CD4-positive, alpha-beta memory T cell (primary cell): ENCODE measurements around the gene SEC24D. TPM values are rescaled to one million over a fixed set of nuclear protein-coding genes. Genes with fewer than 3 reads are reported as not detected.
"Not testable (repeated sequence)": the region's sequence is repeated elsewhere in the genome, so short reads cannot be mapped to it uniquely, and the experiment has no call there.

Experiments used
- CTCF ChIA-PET: fragments of 350-600 bp; sonication (Branson Sonifier 250); formaldehyde crosslinking; loops from one replicate; lab custom pipeline; 2021; ENCODE audit warnings: inconsistent platforms; ENCODE audit not compliant: partially characterized antibody; lab: Charles Lee
- POLR2A ChIA-PET: fragments of 350-600 bp; sonication (Branson Sonifier 250); formaldehyde crosslinking; loops from one replicate; lab custom pipeline; 2021; ENCODE audit not compliant: partially characterized antibody; lab: Charles Lee
- DNase-seq, 5 donors: peaks; one replicate each; pipeline versions ENCODE4 v3.0.0 to v3.0.0-alpha.2; 2020 to 2022; ENCODE audit warnings: mixed read lengths in 1 of 5
- H3K27ac ChIP-seq: one replicate; pipeline ENCODE4 v1.7.0; 2013; ENCODE audit warnings: low read depth, low read length
- H3K27me3 ChIP-seq: 2 replicates; pipeline ENCODE4 v1.7.0; 2013; ENCODE audit warnings: mild to moderate bottlenecking, low read length, moderate library complexity; ENCODE audit not compliant: insufficient read depth
- H3K36me3 ChIP-seq: 2 replicates; pipeline ENCODE4 v1.7.0; 2013; ENCODE audit warnings: mild to moderate bottlenecking, low read length, moderate library complexity; ENCODE audit not compliant: insufficient read depth
- H3K4me1 ChIP-seq: 2 replicates; pipeline ENCODE4 v1.7.0; 2013; ENCODE audit warnings: mild to moderate bottlenecking, low read length, moderate library complexity; ENCODE audit not compliant: insufficient read depth
- H3K4me3 ChIP-seq, 2 donors: one replicate each; pipeline ENCODE4 v1.7.0; 2013; ENCODE audit warnings: low read length in 2 of 2, mild to moderate bottlenecking in 1 of 2
- H3K9me3 ChIP-seq, 2 donors: one replicate each; pipeline ENCODE4 v1.7.0; 2013; ENCODE audit warnings: low read length in 2 of 2, control low read depth in 1 of 2; ENCODE audit not compliant: control insufficient read depth in 1 of 2
- H3K27ac Mint-ChIP-seq, 7 donors: one replicate each; pipeline ENCODE4 v1.8.0; 2020 to 2021; ENCODE audit warnings: mixed read lengths in 7 of 7, mild to moderate bottlenecking in 6 of 7, inconsistent platforms in 3 of 7, moderate library complexity in 3 of 7
- H3K27me3 Mint-ChIP-seq, 2 donors: one replicate each; pipeline ENCODE4 v1.8.0; 2020 to 2021; ENCODE audit warnings: mixed read lengths in 2 of 2
- H3K36me3 Mint-ChIP-seq, 2 donors: one replicate each; pipeline ENCODE4 v1.8.0; 2020 to 2021; ENCODE audit warnings: mixed read lengths in 2 of 2, inconsistent platforms in 1 of 2, mild to moderate bottlenecking in 1 of 2
- H3K4me1 Mint-ChIP-seq, 4 donors: one replicate each; pipeline ENCODE4 v1.8.0; 2020 to 2021; ENCODE audit warnings: mixed read lengths in 4 of 4, mild to moderate bottlenecking in 1 of 4
- H3K4me3 Mint-ChIP-seq, 8 donors: one replicate each; pipeline ENCODE4 v1.8.0; 2020 to 2021; ENCODE audit warnings: mixed read lengths in 8 of 8, mild to moderate bottlenecking in 7 of 8, moderate library complexity in 6 of 8, inconsistent platforms in 3 of 8
- H3K9me3 Mint-ChIP-seq, 8 donors: one replicate each; pipeline ENCODE4 v1.8.0; 2020 to 2021; ENCODE audit warnings: mixed read lengths in 8 of 8, mild to moderate bottlenecking in 5 of 8, inconsistent platforms in 3 of 8, moderate library complexity in 1 of 8
- intact Hi-C: fragments of 100-400 bp; cut with micrococcal nuclease; formaldehyde crosslinking; loops from one replicate; pipeline ENCODE4 v1.15.1; 2023
- polyA plus RNA-seq, 2 donors: library from polyadenylated mRNA; unstranded; fragments of 300-500 nt; fragmentation: Illumina TruSeq; gene quantifications; one replicate each; pipeline ENCODE4 v1.2.3, GENCODE V29; 2021
- total RNA-seq, 2 experiments: library from RNA; stranded (reverse); gene quantifications; one replicate each; pipeline ENCODE4 v1.2.3, GENCODE V29; 2021

SEC24D gene
- total and polyA plus RNA-seq, 4 experiments from 2014 or later, result 16.1 to 36.8 (median 30.2) TPM

GRCh38 chr4:118784776-118785175 is 51.1 kb downstream of the SEC24D start:
- Histone ChIP-seq H3K9me3 (no peaks in the 10 kb centered on the region), H3K4me1 (no peaks in the 10 kb centered on the region), H3K36me3 (no peaks in the 10 kb centered on the region), H3K27me3 (no peaks in the 10 kb centered on the region), H3K27ac (no peak overlapping the region), H3K4me3 (no peak overlapping the region)
- CTCF ChIA-PET, result no interaction called here
- Mint-ChIP-seq H3K9me3 (peaks cover 0 to 6% (median 0%) of the 10 kb centered on the region in 8 donors), H3K36me3 (peaks cover 27 to 31% of the 10 kb centered on the region in 2 donors), H3K27me3 (no peaks in the 10 kb centered on the region), H3K4me1 (no peaks in the 10 kb centered on the region), H3K4me3 (no peak overlapping the region), H3K27ac (no peak overlapping the region)
- DNase-seq, result no peak
- POLR2A ChIA-PET, result no interaction called here
- intact Hi-C loops, result no loop called here

GRCh38 chr4:118783887-118784286 is 52.0 kb downstream of the SEC24D start:
- CTCF ChIA-PET, result interaction anchor here (0.7 to 0.9 kb wide), 2 partner anchors 10 to 13 kb away, joined by 3 to 6 read pairs; no protein-coding TSS in a partner anchor
- POLR2A ChIA-PET, result no interaction called here

DNA sequence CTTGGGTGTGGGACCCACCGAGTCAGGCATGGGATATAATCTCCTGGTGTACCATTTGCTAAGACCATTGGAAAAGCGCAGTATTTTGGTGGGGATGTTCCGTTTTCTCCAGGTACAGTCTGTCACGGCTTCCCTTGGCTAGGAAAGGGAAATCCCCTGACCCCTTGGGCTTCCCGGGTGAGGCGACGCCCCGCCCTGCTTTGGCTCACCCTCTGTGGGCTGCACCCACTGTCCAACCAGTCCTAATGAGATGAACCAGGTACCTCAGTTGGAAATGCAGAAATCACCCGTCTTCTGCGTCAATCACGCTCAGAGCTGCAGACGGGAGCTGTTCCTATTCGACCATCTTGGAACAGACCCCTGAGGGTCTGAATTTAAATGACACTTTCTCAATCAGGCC is 53.0 kb downstream of the SEC24D start:
- H3K27ac Mint-ChIP-seq, result not testable (repeated sequence)

More at GRCh38 chr4:118783887-118784286, 52.0 kb downstream of the SEC24D start:
- Mint-ChIP-seq H3K4me1 (no peaks in the 10 kb centered on the region), H3K4me3 (no peak overlapping the region), H3K27ac (no peak overlapping the region), H3K9me3 (peaks cover 0 to 6% (median 0%) of the 10 kb centered on the region in 8 donors), H3K27me3 (no peaks in the 10 kb centered on the region), H3K36me3 (peaks cover 27 to 31% of the 10 kb centered on the region in 2 donors)
- H3K27ac ChIP-seq, result no peak overlapping the region
- H3K9me3 ChIP-seq, result no peaks in the 10 kb centered on the region
- H3K27me3 ChIP-seq, result no peaks in the 10 kb centered on the region
- H3K4me1 ChIP-seq, result no peaks in the 10 kb centered on the region
- H3K4me3 ChIP-seq, result no peak overlapping the region
- no peaks in the 10 kb centered on the region for H3K36me3 ChIP-seq
- no peak for DNase-seq
- intact Hi-C loops, result no loop called here

DNA sequence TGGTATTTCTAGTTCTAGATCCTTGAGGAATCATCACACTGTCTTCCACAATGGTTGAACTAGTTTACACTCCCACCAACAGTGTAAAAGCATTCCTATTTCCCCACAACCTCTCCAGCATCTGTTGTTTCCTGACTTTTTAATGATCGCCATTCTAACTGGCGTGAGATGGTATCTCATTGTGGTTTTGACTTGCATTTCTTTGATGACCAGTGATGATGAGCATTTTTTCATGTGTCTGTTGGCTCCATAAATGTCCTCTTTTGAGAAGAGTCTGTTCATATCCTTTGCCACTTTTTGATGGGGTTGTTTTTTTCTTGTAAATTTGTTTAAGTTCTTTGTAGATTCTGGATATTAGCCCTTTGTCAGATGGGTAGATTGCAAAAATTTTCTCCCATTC is 58.3 kb downstream of the SEC24D start:
- H3K9me3 ChIP-seq, POLR2A ChIA-PET, H3K4me1 Mint-ChIP-seq, CTCF ChIA-PET, H3K4me1 ChIP-seq, H3K27me3 ChIP-seq, H3K4me3 Mint-ChIP-seq, H3K36me3 ChIP-seq, H3K4me3 ChIP-seq, H3K9me3 Mint-ChIP-seq, H3K27ac ChIP-seq, H3K27me3 Mint-ChIP-seq, DNase-seq: not testable (repeated sequence)
- intact Hi-C loops, result loop anchor here (10.0 kb wide), 1 partner anchor 207 kb away; no protein-coding TSS in a partner anchor
- Mint-ChIP-seq H3K36me3 (peaks cover 7 to 11% of the 10 kb centered on the region in 2 donors), H3K27ac (peak overlapping the region in 2 of 7 donors; percentile 20 to 47)

More for the DNA sequence above, 53.0 kb downstream of the SEC24D start:
- H3K27ac ChIP-seq, POLR2A ChIA-PET, H3K4me3 ChIP-seq, H3K9me3 Mint-ChIP-seq, H3K27me3 Mint-ChIP-seq, H3K4me1 Mint-ChIP-seq, H3K36me3 ChIP-seq, H3K4me1 ChIP-seq, intact Hi-C loops, CTCF ChIA-PET, H3K27me3 ChIP-seq, DNase-seq, H3K9me3 ChIP-seq, H3K4me3 Mint-ChIP-seq: not testable (repeated sequence)
- peaks cover 19 to 31% of the 10 kb centered on the region in 2 donors for H3K36me3 Mint-ChIP-seq

- H3K27me3 ChIP-seq, H3K36me3 Mint-ChIP-seq, H3K9me3 Mint-ChIP-seq, H3K27ac ChIP-seq, H3K36me3 ChIP-seq, H3K27me3 Mint-ChIP-seq, DNase-seq, H3K4me1 Mint-ChIP-seq, H3K4me3 Mint-ChIP-seq, H3K4me1 ChIP-seq, H3K4me3 ChIP-seq, H3K27ac Mint-ChIP-seq, H3K9me3 ChIP-seq, POLR2A ChIA-PET: not testable (repeated sequence)
- intact Hi-C loops, result loop anchor here (10.0 kb wide), 1 partner anchor 208 kb away; no protein-coding TSS in a partner anchor
- CTCF ChIA-PET, result interaction anchor here (8.5 kb wide), 1 partner anchor 114 kb away, joined by 98 read pairs; the partner anchor contains the start of gene SYNPO2
Observed at GRCh38 chr4:118776955-118777640, 58.8 kb downstream of the SEC24D start.

GRCh38 chr4:118776157-118776954 is 59.6 kb downstream of the SEC24D start:
- ChIA-PET POLR2A (no interaction called here), CTCF (interaction anchor here (0.6 to 8.5 kb wide), 3 partner anchors 110 to 144 kb away, joined by 3 to 98 read pairs (median 10); partner anchors contain the start of gene SYNPO2)
- Histone ChIP-seq H3K4me3 (no peak overlapping the region), H3K4me1 (no peaks in the 10 kb centered on the region), H3K9me3 (no peaks in the 10 kb centered on the region), H3K36me3 (no peaks in the 10 kb centered on the region), H3K27me3 (no peaks in the 10 kb centered on the region), H3K27ac (no peak overlapping the region)
- intact Hi-C loops, result loop anchor here (10.0 kb wide), 1 partner anchor 208 kb away; no protein-coding TSS in a partner anchor
- Mint-ChIP-seq H3K27me3 (no peaks in the 10 kb centered on the region), H3K9me3 (peaks cover 0 to 4% (median 0%) of the 10 kb centered on the region in 8 donors), H3K27ac (peak overlapping the region in 2 of 7 donors; percentile 15 to 55), H3K4me3 (no peak overlapping the region), H3K4me1 (no peaks in the 10 kb centered on the region), H3K36me3 (peaks cover under 1 to 3% of the 10 kb centered on the region in 2 donors)
- DNase-seq, result no peak

GRCh38 chr4:118775405-118775804 is 60.5 kb downstream of the SEC24D start:
- H3K9me3 Mint-ChIP-seq, result peaks cover 0 to 4% (median 0%) of the 10 kb centered on the region in 8 donors
- no peaks in the 10 kb centered on the region for H3K4me1 Mint-ChIP-seq
- H3K27me3 ChIP-seq, result no peaks in the 10 kb centered on the region
- peak overlapping the region in 2 of 7 donors; percentile 0 to 3 for H3K27ac Mint-ChIP-seq
- H3K27me3 Mint-ChIP-seq, result no peaks in the 10 kb centered on the region
- H3K36me3 Mint-ChIP-seq, result peaks cover 0 to 3% of the 10 kb centered on the region in 2 donors
- no peaks in the 10 kb centered on the region for H3K9me3 ChIP-seq
- H3K4me3 ChIP-seq, result no peak overlapping the region
- H3K36me3 ChIP-seq, result no peaks in the 10 kb centered on the region
- H3K4me1 ChIP-seq, result no peaks in the 10 kb centered on the region
- intact Hi-C loops, result loop anchor here (10.0 kb wide), 1 partner anchor 209 kb away; no protein-coding TSS in a partner anchor
- no peak overlapping the region for H3K4me3 Mint-ChIP-seq
- POLR2A ChIA-PET, result no interaction called here
- CTCF ChIA-PET, result interaction anchor here (0.6 to 8.5 kb wide), 6 partner anchors 17 to 267 kb away, joined by 3 to 98 read pairs (median 6); partner anchors contain the start of gene SYNPO2
- no peak for DNase-seq
- H3K27ac ChIP-seq, result no peak overlapping the region
